HG03175 (cell line): ENCODE data around the gene SLC1A4.
A peak's percentile ranks its signal among the peaks of the same experiment; 100 is the strongest.

Source experiments
- ATAC-seq: cut with Tn5 transposase; IDR thresholded peaks from one replicate; pipeline ENCODE4 v1.9.1; 2021; ENCODE audit warnings: mild to moderate bottlenecking, moderate library complexity; ENCODE audit not compliant: unreplicated experiment

Gene SLC1A4

DNA sequence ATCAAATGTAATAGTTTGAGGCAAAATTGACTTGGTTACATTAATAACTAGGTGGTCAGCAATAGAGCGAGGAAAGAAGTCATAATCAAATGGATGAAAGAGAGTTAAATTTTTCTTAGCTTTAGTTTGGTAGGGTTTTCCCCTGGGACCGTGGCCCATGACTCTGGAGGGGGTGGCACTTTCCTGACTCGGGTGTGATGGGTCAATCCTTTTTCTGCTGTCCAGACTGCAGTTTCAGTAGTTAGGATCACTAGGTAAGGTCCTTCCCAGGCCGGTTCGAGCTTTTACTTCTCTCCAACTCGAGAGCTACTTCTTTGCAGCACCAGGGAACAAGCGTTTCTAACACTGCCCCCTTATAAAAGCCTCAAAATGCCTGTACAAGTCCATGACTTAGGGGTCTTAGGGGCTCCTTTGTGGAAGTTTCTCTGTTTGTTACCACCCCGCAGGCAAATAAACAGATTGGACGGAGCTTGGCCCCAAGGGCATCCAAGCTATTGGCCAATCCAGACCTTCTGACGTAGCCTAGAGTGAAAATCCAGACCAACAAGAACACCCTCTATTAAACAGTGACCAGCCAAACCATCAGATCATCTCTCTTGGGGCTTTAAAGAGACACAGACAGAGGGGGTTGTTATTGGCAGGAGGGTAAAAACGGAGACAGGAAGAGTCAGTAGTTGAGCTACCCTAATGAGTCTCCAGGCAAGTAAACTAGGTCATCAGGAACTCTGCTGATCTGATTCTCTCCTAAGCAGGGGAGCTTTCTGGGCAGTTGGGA, 57.6 kb downstream of the SLC1A4 start:
- no peak for ATAC-seq

- no peak for ATAC-seq
These were observed 59.9 kb downstream of the SLC1A4 start for GRCh38 chr2:65049010-65049639.

GRCh38 chr2:65050931-65051330, 61.7 kb downstream of the SLC1A4 start:
- no peak for ATAC-seq

- peak; percentile 51 for ATAC-seq
These were observed 64.0 kb downstream of the SLC1A4 start for GRCh38 chr2:65053199-65053598.

GRCh38 chr2:65054749-65055421, 65.7 kb downstream of the SLC1A4 start:
- ATAC-seq = no peak

DNA sequence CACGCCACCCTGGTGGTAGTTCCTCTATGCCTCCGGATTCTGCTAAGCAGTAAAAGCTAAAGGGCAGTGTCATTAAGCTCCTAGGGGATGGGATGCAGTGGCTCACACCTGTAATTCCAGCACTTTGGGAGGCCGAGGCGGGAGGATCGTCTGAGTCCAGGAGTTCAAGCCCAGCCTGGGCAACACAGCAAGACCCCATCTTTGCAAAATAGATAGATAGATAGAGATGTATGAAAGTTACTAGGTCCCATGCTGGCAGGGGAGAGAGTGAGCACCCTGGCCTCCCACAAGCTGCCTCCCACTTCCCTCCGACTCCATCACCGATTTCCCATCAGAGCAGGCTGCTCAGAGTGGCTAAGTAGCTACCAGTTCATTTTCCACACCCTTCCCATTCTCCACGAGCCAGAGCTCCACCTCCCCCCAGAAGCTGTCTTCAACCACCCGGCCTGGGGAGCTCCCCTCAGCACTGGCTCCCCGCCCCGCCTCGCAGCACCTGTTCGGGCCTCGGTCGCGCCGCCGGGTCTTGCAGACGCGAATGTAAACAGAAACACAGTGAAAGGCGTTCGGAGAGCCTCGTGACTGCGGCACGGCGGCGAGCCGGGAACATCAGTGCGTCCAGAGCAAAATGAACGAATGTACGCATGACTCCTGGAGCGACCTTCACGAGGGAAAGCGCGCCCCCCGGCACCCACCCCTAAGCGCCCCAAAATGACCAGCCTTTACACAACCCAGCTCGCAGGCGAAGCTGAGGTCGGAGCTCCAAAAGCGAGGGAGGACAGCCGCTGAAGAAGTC, 66.4 kb downstream of the SLC1A4 start:
- ATAC-seq = peak; percentile 32

- ATAC-seq = peak; percentile 89
These were observed 67.2 kb downstream of the SLC1A4 start, which contains the start of gene CEP68 for GRCh38 chr2:65056215-65057053. CEP68 (plus strand) TSS chr2:65056416; CDS start chr2:65069445, 13,029 bp downstream.

DNA sequence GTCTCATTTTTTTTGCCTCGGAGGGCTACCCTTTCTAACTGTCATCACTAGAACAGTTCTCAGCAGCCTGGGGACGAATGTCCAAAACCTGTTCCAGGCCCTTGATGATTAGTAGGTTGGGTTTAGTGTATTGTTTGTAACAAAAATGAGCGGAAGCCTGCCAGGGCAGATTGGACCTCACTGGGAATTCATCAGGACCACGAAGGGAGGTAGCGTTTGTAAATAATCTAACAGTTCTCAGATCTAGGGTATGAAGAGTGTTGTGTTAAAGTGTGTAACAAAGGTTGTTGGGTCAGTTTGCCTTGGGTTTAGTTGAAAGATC, 67.8 kb downstream of the SLC1A4 start:
- ATAC-seq = no peak

GRCh38 chr2:65057391-65058052, 68.3 kb downstream of the SLC1A4 start:
- no peak for ATAC-seq

DNA sequence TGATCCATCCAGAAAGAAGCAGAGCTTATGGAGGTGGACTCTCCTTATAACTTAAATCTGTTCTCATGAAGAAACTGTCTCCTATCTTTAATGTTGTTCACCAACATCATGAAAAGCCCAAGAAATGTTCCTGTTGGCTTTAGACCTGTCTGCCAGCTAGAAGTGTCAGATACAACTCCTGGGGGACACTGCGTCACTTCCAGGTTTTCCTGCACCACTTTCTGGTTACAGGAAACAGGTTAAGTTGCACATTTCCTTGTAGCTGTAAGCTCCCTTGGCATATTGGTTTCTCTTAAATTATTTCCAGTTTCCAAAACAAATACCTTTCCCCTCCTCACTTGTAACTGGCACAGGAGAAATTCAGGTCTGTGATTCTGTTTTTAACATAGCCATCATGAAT, 69.9 kb downstream of the SLC1A4 start:
- no peak for ATAC-seq

DNA sequence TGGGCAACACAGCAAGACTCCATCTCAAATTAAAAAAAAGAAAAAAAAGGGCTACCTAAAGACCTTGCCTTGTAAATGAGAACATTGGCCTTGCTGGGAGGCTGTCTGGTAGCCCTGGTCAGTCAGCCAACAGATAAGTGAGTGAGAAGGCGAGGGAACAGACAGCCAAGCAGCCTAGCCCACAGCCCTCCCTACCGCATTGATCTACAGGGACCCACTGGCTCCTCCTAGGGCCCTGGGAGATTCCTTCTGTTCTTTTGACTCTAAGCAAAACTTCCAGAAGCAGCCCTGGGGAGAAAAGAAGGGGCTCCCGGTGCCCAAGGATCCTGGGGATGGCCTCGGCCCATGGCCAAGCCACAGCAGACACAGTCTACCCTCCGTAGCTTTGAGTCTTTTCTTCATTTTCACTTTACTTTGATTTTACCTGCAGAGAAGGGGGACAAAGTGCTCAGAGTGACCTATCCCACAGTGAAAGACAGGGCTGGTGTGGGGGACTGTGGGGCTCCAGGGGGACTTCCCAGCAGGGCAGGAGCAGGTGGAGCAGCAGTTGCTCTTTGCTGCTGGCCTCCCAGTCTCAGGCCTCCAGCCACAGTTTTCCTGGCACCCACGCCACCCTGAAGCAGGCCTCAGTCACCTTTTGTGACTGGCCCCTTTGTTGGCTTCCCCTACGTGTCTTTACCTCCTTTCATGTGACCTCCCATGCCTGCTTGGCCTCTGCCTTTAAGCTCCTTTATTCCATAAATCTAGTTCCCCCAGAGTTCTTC, 72.1 kb downstream of the SLC1A4 start:
- ATAC-seq = no peak

DNA sequence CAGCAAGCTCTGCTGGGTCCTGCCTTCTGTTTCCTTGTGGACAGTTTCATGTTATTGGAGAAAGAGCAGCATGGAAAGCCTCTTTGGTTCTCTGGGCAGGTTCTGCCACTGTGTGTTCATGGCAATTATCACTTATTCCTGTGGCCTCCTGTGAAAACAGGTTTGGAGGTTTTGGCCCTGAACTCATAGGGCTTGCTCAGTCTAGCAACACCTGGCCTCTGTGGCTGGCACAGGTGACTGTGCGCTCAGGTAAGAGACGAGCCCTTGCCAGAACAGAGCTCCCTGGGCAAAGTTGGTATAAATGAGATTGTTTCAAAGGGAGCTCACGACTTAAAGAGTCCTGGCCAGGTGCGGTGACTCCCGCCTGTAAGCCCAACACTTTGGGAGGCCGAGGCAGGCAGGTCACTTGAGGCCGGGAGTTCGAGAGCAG, 72.7 kb downstream of the SLC1A4 start:
- no peak for ATAC-seq

DNA sequence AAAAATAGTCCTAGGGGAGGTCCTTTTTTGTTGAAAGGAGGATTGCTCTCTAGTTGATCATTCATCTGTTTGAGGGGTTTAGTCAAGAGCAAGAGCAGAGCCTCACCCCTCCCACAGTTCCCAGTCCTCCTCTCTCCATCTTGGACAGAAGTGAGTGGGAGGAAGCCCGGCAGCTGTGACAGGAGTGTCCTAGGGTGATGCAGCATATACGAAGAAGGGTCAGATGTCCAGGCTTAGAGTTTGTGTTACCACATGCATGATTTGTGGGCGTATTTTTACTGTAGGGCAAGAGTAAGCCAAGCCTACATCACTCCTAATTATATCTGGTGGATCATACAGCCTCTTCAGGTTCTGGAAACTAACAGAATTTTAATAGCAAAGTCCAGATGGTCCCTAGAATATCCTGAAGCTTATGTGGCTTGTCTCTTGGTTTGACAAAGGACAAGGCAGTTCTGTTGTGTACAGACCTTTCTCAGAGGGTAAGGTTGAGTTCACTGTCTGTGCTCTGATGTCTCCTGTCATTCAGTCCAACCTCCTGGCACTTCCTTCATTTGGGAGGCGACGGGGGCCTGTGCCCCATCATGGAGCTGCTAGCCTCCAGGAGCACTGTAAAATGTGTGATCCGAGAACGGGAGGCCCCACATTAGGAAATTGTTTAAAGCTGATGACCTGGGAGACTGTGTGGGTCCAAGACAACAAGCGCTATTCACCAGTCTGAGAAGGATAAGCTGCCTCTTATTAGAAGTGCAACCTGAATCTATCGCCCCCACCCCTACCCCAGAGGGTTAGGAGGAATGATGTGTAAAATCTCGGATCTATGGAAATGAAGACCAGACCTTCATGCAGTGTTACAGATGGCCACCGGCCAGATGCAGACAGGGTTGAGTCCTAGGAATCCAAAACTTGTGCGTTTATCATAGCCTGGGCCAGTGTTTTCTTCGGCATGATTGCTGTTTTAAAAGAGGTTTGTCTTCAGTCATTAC, 73.9 kb downstream of the SLC1A4 start:
- no peak for ATAC-seq

- peak; percentile 86 for ATAC-seq
These were observed 75.7 kb downstream of the SLC1A4 start for GRCh38 chr2:65064728-65065552.

GRCh38 chr2:65067806-65068553, 78.8 kb downstream of the SLC1A4 start:
- no peak for ATAC-seq

DNA sequence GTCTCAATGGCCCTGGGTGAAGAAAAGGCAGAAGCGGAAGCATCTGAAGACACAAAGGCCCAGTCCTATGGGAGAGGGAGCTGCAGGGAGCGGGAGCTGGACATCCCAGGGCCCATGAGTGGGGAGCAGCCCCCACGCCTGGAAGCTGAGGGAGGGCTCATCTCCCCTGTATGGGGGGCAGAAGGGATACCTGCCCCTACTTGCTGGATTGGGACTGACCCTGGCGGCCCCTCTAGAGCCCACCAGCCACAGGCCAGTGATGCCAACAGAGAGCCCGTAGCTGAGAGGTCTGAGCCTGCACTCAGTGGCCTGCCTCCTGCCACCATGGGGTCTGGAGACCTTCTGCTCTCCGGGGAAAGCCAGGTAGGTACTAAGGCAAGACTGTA, 80.2 kb downstream of the SLC1A4 start:
- no peak for ATAC-seq
